Activated CD4-positive, CD25-positive, alpha-beta regulatory T cell treated with anti-CD3 and anti-CD28 coated beads, Interleukin-2, amount 50 U/mL, for 24 hours (primary cell): ENCODE results near the gene EIPR1.

Experiments
- ATAC-seq, 2 donors: fragments of 150-1000 bp; cut with Tn5 transposase; one replicate each; pipeline ENCODE4 v1.10.0; 2021; ENCODE audit warnings: mild to moderate bottlenecking in 1 of 2, moderate library complexity in 1 of 2

Gene EIPR1

DNA sequence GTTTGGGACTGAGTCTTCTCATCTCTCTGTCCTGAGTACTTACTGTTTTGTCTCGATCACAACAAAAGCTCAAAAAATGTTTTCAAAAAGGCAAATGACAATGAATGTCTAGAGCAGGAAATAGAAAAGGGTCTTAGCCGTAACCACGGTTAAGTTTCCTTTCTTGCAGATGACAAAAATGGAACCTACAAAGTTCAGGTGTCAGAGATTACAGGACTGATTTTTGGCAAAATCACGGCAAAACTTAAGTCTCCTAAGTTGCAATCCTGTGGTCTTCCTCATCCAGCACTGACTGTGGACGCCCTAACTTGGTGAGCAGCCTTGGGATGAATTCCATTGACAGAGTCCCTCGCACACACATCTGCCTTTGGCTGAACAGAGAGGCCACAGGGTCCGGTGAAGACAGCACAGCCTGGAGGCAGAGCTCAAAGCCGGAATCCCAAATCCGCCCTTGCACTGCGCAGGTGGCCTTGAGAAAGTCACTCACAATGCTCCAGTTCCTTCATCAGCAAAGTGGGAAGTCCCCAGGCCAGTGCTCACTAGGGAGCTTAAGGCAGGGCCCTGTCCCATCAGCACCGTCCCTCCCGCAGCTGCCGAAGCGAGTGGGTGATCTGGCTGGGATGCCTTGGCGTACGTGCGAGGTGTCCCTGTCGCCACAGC is 55.2 kb downstream of the EIPR1 start:
- no peak for ATAC-seq

DNA sequence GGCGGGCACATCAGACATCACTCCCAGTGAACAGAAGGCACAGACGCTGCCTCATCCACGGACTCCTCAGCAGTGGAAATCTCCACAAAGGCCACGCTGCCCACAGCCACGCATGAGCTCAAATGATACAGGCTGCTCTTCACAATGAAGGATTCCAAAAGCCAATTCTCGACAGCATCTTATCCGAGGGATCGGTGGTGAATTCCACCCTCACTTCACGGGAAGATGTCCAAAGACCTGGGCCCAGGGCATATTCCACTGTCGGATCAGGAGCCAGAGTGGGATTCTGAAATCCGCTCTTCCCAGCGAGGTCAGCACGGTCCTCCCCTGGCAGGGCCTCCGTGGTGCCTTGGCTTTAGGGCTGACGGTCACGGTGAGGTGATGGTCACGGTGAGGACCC is 55.8 kb downstream of the EIPR1 start:
- no peak for ATAC-seq

GRCh38 chr2:3320910-3321605 is 56.6 kb downstream of the EIPR1 start:
- ATAC-seq, result no peak

GRCh38 chr2:3319745-3320566 is 57.7 kb downstream of the EIPR1 start:
- no peak for ATAC-seq

DNA sequence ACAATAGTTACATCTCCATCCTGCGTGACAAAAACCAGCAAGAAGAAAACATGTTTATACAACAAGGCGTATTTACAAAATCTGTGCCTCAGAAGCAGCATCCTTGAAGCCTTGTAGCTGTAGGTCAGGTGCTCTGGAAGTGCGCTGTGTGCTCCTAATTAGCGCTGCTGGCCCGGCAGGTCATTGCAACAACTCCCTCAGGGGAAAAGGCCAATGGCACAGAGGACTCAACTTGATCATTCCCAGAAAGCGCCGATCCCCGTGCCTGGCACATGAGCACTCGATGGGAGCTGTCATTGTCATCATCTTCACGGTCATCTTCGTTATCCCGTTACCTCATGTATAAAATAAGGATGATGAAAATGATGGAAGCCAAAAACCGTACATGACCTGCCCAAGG is 58.5 kb downstream of the EIPR1 start:
- ATAC-seq, result no peak

DNA sequence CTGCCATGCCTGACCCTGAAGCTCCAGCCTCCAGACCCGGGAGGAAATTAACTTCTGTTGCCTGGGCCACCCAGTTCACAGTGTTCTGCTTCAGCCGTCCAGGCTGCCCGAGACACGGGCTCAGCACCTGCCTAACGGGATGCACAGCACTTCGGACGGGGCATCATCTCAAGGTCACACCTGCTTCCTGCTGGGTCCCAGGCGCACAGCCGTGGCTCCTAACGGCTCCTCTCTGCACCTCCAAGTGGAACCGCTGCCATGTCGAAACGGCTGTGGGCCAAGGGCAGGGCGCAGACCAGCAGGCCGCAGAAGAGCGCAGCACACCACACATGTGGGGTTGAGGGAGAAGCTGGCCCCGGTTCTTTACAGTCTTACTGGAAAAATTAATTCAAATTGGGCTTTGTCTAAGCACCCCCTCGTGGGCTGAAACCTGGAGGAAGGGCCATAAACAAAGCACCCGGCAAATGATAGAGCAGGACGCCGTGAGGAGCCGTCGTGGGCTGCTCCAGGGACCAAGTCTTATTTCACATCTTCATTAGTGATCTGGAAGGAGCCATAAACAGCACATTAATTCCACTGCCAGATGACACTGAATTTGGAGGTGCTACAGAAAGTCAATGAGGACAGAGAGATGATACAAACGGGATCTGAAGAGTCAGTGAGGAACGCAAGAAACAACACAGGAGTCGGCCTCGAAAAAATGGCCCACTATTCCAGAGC is 59.6 kb downstream of the EIPR1 start:
- no peak for ATAC-seq

GRCh38 chr2:3317277-3317685 is 60.3 kb downstream of the EIPR1 start:
- no peak for ATAC-seq

- ATAC-seq, result no peak
Observed at GRCh38 chr2:3316456-3317276, 61.0 kb downstream of the EIPR1 start.

GRCh38 chr2:3314626-3315025 is 63.0 kb downstream of the EIPR1 start:
- ATAC-seq, result no peak

GRCh38 chr2:3313781-3314375 is 63.7 kb downstream of the EIPR1 start:
- ATAC-seq, result no peak

GRCh38 chr2:3312576-3313345 is 64.9 kb downstream of the EIPR1 start:
- ATAC-seq, result no peak

DNA sequence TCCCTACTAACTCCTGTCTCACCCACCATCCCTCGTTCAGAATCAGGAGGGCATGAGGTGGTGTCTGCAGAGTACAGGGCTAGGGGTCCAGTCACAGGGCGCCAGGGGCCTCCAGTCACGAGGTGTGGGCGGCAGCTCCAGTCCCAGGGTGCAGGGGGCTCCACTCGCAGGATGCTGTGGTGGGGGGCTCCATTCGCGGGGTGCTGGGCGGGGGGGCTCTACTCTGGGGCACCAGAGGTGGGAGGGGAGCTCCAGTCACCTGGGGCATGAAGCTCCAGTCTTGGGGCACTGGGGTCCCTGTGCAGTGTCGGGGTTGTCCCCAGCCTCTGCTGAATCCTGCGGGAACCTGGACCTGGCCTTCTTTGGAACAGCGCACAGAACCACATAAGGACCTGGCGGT is 66.0 kb downstream of the EIPR1 start:
- ATAC-seq, result no peak

GRCh38 chr2:3309496-3310355 is 67.9 kb downstream of the EIPR1 start:
- ATAC-seq, result no peak

- no peak for ATAC-seq
Observed at GRCh38 chr2:3307901-3308300, 69.7 kb downstream of the EIPR1 start.

DNA sequence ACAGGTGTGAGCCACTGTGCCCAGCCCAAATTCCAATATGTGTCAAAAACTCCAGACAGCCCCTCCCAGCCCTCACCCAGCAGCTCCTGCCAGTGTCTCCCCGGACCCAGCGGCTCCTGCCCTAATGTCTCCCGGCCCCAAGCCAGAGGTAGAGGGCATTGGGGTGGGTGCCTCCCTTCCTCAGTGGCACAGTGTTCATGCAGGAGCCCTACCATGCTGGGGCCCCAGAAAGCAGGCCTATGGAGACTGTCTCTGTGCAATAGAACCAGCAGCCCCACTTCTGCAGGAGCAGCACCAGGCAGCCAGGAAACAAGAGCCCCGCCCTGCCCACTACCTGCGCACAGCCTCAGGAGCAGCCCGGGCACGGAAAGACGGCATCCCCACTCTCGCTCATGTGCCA is 70.4 kb downstream of the EIPR1 start:
- no peak for ATAC-seq

DNA sequence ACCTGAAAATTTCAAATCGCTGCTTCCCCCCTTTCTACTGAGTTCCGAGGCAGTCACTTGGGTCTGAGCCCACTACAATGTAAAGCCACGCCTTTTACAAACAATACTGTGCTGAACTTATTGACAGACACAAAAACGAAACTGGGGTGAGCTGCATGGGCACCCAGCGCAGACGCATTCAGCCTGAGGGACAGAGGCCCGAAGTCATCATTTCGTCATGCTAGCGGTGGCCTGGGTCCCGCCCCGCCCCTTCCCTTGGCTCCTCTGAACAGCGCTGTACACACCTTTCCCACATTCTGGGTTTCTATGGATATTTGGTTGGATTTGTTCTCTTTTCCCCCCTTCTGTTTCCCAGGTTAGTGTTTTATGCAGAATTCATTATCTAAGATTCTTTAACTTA is 71.7 kb downstream of the EIPR1 start:
- ATAC-seq, result no peak

- ATAC-seq, result no peak
Observed at GRCh38 chr2:3305431-3305830, 72.2 kb downstream of the EIPR1 start.

- peak; percentile 91 to 94 for ATAC-seq
Observed at GRCh38 chr2:3303583-3304406, 73.8 kb downstream of the EIPR1 start.
